ENCODE data around the gene ZNF488.

Gene ZNF488

GRCh38 chr10:47381427-47382379 lies 2.4 kb downstream of the ZNF488 start:
- DNase-seq: no peak

GRCh38 chr10:47381103-47381395 lies 3.0 kb downstream of the ZNF488 start:
- DNase-seq: no peak

- no peak for DNase-seq
Observed at GRCh38 chr10:47380341-47381102, 3.6 kb downstream of the ZNF488 start.

GRCh38 chr10:47379901-47380300 lies 4.2 kb downstream of the ZNF488 start:
- DNase-seq: no peak

- no peak for DNase-seq
Observed at GRCh38 chr10:47379445-47379785, 4.7 kb downstream of the ZNF488 start.

GRCh38 chr10:47378606-47379444 lies 5.3 kb downstream of the ZNF488 start:
- no peak for DNase-seq

GRCh38 chr10:47378183-47378510 lies 5.9 kb downstream of the ZNF488 start:
- DNase-seq: no peak

GRCh38 chr10:47376522-47377220 lies 7.4 kb downstream of the ZNF488 start:
- DNase-seq: no peak

- no peak for DNase-seq
Observed at GRCh38 chr10:47374611-47375536, 9.2 kb downstream of the ZNF488 start.

GRCh38 chr10:47372726-47373125 lies 11.4 kb downstream of the ZNF488 start:
- DNase-seq: no peak

GRCh38 chr10:47371629-47372485 lies 12.2 kb downstream of the ZNF488 start:
- DNase-seq: no peak

- no peak for DNase-seq
Observed at GRCh38 chr10:47370878-47371277, 13.2 kb downstream of the ZNF488 start.

- DNase-seq: no peak
Observed at GRCh38 chr10:47370015-47370767, 13.9 kb downstream of the ZNF488 start.

- DNase-seq: no peak
Observed at GRCh38 chr10:47369251-47369894, 14.7 kb downstream of the ZNF488 start.

- DNase-seq: no peak
Observed at GRCh38 chr10:47368431-47369180, 15.5 kb downstream of the ZNF488 start.

- no peak for DNase-seq
Observed at GRCh38 chr10:47367646-47368045, 16.4 kb downstream of the ZNF488 start.

- no peak for DNase-seq
Observed at GRCh38 chr10:47366731-47367460, 17.2 kb downstream of the ZNF488 start.

GRCh38 chr10:47366181-47366631 lies 17.9 kb downstream of the ZNF488 start:
- DNase-seq: no peak
